ENCODE measurements around the gene MEF2D.

DNA sequence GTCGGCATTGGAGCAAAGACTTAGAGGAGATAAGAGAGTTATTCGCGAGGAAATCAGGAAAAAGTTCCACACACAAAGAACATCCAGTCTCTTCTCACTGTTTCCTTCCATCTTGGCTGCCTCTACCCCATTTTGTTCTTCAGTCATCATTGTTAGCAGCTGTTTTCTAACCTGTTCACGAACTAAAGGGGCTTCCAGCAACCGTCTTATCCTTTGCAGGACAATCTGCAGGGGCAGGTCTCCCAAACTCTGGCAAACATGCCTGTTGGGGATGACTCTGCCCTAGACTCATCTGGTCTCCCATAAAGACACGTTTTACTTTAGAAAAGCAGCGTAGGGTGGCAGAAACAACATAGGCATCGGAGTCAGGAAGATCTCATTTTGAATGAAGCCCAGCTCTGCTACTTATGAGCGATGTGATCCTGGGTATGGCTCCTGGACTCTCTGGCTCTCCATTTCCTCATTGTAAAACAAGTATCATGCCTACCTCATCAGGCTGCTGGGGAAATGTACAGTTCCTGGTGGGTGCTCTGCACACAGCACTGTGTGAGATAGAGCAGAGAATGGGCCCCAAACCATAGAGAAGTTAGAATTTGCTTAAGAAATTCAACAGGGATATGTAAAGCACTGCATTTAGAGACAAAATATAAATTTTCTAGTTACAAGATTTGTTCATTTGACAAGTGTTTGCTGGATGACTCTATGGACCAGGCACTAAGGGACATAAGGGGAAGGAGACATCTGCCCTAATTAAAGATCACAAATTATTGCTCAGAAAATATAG, 59.7 kb downstream of the MEF2D start:
- TF ChIP-seq CTCF (IDR thresholded peaks at IDR 0.05) (no peak), EZH2 (IDR thresholded peaks at IDR 0.05; ENCODE audit: borderline replicate concordance, insufficient read depth, low read depth, low read length, poor library complexity, severe bottlenecking) (no peak)
